Stimulated activated memory B cell treated with anti-CD40 and anti-IgM and Interleukin-4, amounts not matched to agents 10 μg/mL and 1 μg/mL and 100 μg/mL, for 72 hours (primary cell): ENCODE data around the gene RNU6-8.

Experiments
- ATAC-seq: fragments of 150-1000 bp; cut with Tn5 transposase; 2 replicates; pipeline ENCODE4 v1.10.0; 2021
- H3K27ac Mint-ChIP-seq: one replicate; pipeline ENCODE4 v1.8.0; 2022; ENCODE audit warnings: mild to moderate bottlenecking, mixed read lengths
- H3K27me3 Mint-ChIP-seq: one replicate; pipeline ENCODE4 v1.8.0; 2022; ENCODE audit warnings: mixed read lengths
- H3K36me3 Mint-ChIP-seq: one replicate; pipeline ENCODE4 v1.8.0; 2022; ENCODE audit warnings: mixed read lengths
- H3K4me1 Mint-ChIP-seq: one replicate; pipeline ENCODE4 v1.8.0; 2022; ENCODE audit warnings: mixed read lengths
- H3K4me3 Mint-ChIP-seq: one replicate; pipeline ENCODE4 v1.8.0; 2022; ENCODE audit warnings: mild to moderate bottlenecking, moderate library complexity, mixed read lengths
- H3K9me3 Mint-ChIP-seq: one replicate; pipeline ENCODE4 v1.8.0; 2022; ENCODE audit warnings: mixed read lengths

Gene RNU6-8

DNA sequence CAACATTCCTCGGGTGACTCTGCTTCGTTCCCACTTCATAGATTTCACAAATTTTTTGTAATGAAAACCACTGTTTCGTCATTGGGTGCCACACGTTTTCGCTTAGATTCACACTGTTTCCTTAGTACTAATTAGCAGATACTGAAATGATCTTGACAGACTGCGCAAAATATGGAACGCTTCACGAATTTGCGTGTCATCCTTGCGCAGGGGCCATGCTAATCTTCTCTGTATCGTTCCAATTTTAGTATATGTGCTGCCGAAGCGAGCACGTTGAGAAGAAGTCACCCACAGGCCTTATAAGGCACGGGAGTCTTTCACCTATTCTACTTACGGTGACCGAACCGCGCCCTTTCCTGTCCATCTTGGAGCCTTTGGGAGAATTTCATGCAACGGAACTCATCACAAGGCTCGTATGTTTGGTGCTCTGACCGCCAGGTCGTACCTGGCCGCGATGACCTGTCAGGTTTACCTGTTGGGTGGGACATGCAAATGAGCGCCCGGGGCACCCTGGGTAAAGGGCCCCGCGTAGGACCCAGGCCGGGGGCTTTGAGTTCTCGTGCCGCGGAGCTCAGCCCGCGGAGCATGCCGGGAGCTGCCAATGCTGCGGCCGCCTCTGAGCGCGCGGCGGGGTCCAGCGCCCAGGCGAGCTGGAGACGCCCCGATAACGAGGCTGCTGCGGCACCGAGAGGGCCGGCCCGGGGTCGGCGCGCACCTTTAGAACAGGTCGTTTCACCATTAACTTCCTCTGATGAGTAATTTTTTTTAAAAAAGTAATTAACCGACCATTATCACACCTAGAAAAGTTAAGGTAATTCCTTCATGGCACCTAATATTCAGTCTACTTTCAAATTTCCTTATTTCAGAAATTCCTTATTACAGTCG is at the start of gene RNU6-8:
RNU6-8 (minus strand) TSS at position 272 of the 885 bp plus-strand sequence.
- ATAC-seq: peak; percentile 88
- H3K27ac Mint-ChIP-seq: peak within 1 kb of the TSS; percentile 100
- no peaks in the 10 kb centered on the region for H3K36me3 Mint-ChIP-seq
- peaks cover 50% of the 10 kb centered on the region for H3K4me1 Mint-ChIP-seq
- H3K4me3 Mint-ChIP-seq: peak within 1 kb of the TSS; percentile 88
- no peaks in the 10 kb centered on the region for H3K9me3 Mint-ChIP-seq
- no peaks in the 10 kb centered on the region for H3K27me3 Mint-ChIP-seq

DNA sequence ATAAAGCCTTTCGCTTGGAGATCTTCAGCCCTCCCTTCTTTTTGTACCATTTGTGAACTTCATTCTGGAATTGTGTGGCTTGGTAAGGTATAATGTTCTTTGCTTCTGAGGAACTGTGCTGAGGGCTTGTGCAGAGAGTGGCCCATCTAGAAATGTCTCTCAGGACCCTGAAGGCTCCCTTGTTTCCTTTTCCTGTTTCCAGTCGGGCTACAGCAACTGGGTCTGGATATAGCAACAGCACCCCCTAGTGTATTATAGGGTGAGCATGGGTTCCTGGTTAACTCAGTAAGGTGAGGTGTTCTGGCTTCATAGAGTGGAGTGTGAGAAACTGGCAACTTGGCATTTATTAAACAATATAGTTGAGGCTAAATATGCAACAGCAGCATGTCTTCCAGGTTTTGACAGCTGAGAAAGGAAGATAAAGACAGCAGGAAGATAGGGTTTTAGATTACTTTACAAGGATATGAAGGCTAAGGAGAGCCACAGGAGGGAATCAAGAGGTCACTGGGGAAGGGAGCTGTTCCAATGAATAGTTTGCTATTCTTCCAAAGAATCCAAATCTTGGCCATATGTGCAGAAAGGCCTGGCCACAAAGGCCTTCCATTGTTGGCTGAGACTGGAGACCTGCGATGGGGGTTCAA is 49.1 kb upstream of the RNU6-8 start:
- Mint-ChIP-seq H3K36me3 (no peaks in the 10 kb centered on the region), H3K4me3 (no peak overlapping the region), H3K27me3 (no peaks in the 10 kb centered on the region), H3K9me3 (no peaks in the 10 kb centered on the region), H3K4me1 (no peaks in the 10 kb centered on the region), H3K27ac (no peak overlapping the region)
- peak; percentile 86 for ATAC-seq

DNA sequence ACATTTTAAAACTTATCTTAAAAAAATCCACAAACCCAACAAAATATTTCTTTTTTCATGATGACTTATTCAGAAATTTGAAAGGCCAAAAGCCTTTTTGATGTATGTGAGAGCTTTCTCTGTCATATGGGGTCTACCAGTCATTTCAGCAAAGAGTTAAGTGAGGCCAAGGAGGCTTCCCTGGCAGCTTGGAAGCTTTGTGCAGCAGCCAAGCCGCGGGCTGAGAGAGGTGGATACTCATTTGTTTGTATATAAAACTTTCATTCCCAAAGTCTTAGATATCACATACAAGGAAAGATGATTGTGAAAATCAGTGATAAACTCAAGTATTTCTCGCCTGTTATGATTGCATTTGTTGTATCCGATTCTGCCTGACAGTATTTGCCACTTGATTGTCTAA is 48.5 kb upstream of the RNU6-8 start:
- no peaks in the 10 kb centered on the region for H3K27me3 Mint-ChIP-seq
- H3K4me1 Mint-ChIP-seq: no peaks in the 10 kb centered on the region
- no peak for ATAC-seq
- no peaks in the 10 kb centered on the region for H3K36me3 Mint-ChIP-seq
- no peak overlapping the region for H3K4me3 Mint-ChIP-seq
- H3K27ac Mint-ChIP-seq: no peak overlapping the region
- H3K9me3 Mint-ChIP-seq: no peaks in the 10 kb centered on the region

DNA sequence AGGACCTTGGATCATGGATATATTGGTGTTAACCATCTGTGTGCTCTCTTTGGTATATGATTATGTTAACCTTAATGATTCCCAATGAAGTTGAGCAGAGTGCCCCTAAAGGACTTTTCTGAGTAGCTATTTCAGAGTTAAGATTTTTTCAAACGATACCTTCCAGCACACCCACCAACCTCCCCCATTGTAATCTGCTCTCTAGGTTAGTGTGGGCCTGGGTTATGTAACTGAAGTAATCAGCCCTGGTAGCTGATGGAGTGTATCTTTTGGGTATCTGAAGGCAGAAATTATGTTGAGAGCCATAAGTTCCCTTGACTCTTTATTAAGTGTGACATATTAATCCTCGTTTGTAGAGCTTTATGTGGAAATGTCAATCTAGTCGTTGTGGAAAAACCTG is 47.6 kb upstream of the RNU6-8 start:
- Mint-ChIP-seq H3K27me3 (no peaks in the 10 kb centered on the region), H3K36me3 (no peaks in the 10 kb centered on the region), H3K9me3 (no peaks in the 10 kb centered on the region), H3K4me3 (no peak overlapping the region), H3K4me1 (no peaks in the 10 kb centered on the region), H3K27ac (no peak overlapping the region)
- ATAC-seq: no peak

DNA sequence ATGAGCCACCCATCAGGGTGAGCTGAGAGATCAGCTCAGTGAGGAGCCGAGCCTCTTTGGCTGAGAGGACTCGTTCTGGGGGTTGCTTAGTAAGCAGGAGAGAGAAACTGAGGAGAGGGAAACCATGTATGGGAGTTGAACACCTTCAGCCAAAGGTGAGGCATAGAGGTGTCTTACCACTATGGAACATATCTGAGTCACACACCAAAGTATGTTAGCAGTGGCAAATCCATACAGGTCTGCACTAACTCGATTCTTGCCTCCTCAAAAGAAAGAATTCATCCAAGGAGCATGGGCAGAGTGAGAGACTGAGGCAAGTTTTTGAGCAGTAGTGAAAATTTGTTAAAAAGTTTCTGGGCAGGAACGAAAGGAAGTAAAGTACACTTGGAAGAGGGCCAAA is 46.7 kb upstream of the RNU6-8 start:
- Mint-ChIP-seq H3K36me3 (no peaks in the 10 kb centered on the region), H3K9me3 (no peaks in the 10 kb centered on the region), H3K27me3 (no peaks in the 10 kb centered on the region), H3K4me1 (no peaks in the 10 kb centered on the region), H3K4me3 (no peak overlapping the region), H3K27ac (no peak overlapping the region)
- no peak for ATAC-seq

DNA sequence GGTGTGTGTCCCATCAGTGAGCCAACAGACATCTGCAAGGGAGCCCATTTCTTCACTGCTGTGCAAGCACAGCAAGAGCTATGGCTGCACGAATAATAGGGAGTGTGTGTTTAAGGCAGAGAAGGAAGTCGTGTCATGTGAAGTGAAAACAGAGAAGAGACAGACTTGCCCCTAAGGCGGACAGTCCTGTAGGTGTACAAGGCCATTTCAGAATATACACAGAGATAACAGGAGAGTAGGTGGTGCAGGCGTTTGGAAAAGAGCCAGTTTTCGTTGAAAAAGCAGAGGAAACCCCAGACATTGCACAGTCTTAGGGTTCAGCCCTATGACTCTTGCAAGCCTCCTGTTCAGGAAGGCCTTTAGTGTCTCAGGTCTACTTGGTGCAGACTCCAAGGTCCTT is 46.3 kb upstream of the RNU6-8 start:
- H3K4me3 Mint-ChIP-seq: no peak overlapping the region

DNA sequence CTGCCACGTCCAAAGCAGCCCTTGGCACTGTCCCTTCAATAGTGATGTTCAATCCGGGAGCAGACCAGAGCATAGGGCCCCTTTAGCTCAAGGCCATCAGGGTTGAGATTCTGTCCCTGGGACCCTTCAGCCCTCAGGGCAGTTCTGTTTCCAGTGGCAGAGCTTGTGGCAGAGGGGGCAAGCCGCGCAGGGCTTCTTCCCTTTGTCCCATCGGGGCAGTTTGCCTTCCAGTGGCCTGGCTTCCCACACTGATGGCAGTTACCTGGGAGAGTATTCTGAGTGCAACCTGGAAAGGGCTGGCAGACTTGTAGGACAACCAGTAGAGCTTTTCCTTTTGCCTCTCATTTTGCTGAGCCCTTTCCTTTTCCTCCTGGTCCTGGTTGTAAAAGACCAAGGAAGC is 43.7 kb upstream of the RNU6-8 start:
- Mint-ChIP-seq H3K4me3 (no peak overlapping the region), H3K36me3 (no peaks in the 10 kb centered on the region), H3K9me3 (no peaks in the 10 kb centered on the region), H3K27me3 (no peaks in the 10 kb centered on the region), H3K4me1 (no peaks in the 10 kb centered on the region), H3K27ac (no peak overlapping the region)
- no peak for ATAC-seq

More for the DNA sequence above, 46.3 kb upstream of the RNU6-8 start:
- Mint-ChIP-seq H3K9me3 (no peaks in the 10 kb centered on the region), H3K4me1 (no peaks in the 10 kb centered on the region), H3K27me3 (no peaks in the 10 kb centered on the region), H3K36me3 (no peaks in the 10 kb centered on the region), H3K27ac (no peak overlapping the region)
- ATAC-seq: no peak

DNA sequence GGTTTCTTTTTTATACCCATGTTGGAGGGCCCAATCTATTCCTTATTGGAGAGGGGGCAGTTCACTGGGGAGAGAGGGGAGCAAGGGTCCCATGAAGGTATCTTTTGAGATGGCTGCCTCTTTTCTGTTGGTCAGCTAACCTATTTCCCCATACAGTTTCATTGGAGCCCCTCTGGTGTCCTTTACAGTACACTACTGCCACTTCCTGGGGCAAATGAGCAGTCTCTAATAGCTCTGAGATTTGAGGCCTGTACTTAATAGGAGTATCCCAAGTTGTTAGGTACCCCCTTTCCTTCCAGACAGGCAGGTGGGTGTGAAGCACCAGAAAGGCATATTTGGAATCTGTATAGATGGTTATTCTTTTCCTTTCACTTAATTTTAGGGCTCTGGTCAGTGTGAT is 41.3 kb upstream of the RNU6-8 start:
- Mint-ChIP-seq H3K4me3 (no peak overlapping the region), H3K4me1 (no peaks in the 10 kb centered on the region), H3K36me3 (peaks cover under 1% of the 10 kb centered on the region), H3K27me3 (no peaks in the 10 kb centered on the region), H3K9me3 (no peaks in the 10 kb centered on the region), H3K27ac (no peak overlapping the region)
- ATAC-seq: no peak

DNA sequence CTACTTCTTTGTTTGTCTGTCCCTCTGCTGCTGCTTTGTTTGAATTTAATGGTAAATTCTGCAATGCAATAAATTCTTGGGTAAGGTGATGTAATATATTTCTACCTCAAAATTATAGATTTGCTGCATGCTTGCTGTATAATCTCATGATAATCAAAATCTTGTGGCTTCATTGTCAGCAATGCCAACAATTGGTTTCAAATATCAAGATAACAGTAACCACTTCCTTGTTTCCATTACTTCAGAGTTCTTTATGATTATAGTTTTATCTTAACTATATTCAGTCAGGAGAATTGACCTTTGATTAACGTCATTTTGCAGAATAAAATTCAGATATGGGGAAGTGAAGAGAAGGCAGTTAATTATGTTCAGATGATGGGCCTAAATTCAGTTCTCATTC is 30.2 kb upstream of the RNU6-8 start:
- H3K4me3 Mint-ChIP-seq: no peak overlapping the region
- ATAC-seq: no peak

DNA sequence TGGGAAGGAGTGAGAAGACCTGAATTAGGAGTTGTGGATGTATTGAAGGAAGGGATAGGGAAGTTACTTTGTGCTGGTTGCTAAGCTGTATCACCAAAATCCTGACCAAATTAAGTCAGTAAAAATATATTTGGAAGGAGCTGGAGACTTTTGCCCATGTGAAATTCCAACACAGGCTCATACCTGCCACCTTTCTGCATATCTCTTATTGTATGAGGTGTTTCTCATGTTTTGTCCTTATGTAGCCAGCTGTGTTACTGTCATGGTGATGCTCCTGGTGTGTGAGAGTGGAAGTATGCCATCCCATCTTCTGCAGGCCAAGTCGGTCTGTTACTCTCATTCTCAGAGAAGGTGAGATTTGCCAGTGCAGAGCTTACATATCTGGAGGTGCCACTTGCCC is 29.4 kb upstream of the RNU6-8 start:
- Mint-ChIP-seq H3K36me3 (peaks cover 2% of the 10 kb centered on the region), H3K9me3 (no peaks in the 10 kb centered on the region), H3K27me3 (no peaks in the 10 kb centered on the region), H3K4me3 (no peak overlapping the region), H3K27ac (no peak overlapping the region), H3K4me1 (no peaks in the 10 kb centered on the region)
- no peak for ATAC-seq

More for the DNA sequence above, 30.2 kb upstream of the RNU6-8 start:
- H3K27me3 Mint-ChIP-seq: no peaks in the 10 kb centered on the region
- no peaks in the 10 kb centered on the region for H3K9me3 Mint-ChIP-seq
- H3K27ac Mint-ChIP-seq: no peak overlapping the region
- H3K36me3 Mint-ChIP-seq: peaks cover 4% of the 10 kb centered on the region
- H3K4me1 Mint-ChIP-seq: no peaks in the 10 kb centered on the region

DNA sequence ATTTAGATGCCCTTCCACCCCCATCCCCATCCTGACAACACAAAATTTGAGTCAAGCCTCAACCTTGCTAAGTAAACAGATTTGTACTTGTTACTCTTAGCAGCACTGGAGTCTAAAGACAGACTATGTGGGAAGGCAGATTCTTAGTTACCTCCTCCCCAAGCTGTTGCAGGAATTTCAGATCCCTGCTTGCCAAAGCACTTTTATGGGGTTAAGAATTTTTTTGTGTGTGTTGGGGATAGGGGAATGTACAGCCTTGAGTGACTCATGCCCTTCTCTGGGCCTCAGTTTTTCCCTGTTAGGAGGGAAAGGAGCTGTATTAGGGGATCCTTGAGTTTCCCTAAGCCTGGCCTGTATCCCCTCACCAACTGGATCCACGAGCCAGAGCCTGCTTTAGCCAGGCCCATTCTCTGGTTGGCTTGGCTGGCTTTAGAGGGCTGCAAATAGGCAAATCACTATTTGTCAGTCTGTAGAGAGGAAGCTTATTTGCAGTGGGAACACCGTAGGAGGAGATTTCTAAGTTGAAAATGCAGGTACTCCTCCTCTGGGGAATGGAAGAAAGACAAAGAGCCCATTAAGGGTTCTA is 27.7 kb upstream of the RNU6-8 start:
- no peaks in the 10 kb centered on the region for H3K27me3 Mint-ChIP-seq
- ATAC-seq: no peak
- H3K27ac Mint-ChIP-seq: no peak overlapping the region
- no peak overlapping the region for H3K4me3 Mint-ChIP-seq
- no peaks in the 10 kb centered on the region for H3K9me3 Mint-ChIP-seq
- no peaks in the 10 kb centered on the region for H3K36me3 Mint-ChIP-seq
- H3K4me1 Mint-ChIP-seq: no peaks in the 10 kb centered on the region

DNA sequence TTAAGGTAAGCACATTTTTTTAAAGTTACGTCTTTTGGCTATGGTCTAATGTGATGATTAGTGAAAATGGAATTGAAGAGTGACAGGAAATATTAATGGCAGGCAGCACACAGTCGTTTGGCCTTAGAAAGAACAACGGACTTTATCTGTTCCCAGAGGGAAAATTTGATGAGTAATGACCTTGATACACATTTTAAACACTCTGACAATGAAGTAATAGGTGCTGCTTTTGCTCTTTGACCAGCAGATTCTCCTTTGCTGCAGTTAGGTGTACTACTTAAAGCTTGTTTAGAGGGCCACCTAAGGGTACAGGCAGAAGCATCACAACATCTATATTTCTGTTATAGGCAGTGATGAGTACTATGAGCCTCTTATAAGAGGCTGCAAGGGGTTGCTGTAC is 27.1 kb upstream of the RNU6-8 start:
- no peak for ATAC-seq
- no peaks in the 10 kb centered on the region for H3K9me3 Mint-ChIP-seq
- no peaks in the 10 kb centered on the region for H3K36me3 Mint-ChIP-seq
- no peak overlapping the region for H3K27ac Mint-ChIP-seq
- no peak overlapping the region for H3K4me3 Mint-ChIP-seq
- H3K27me3 Mint-ChIP-seq: no peaks in the 10 kb centered on the region
- H3K4me1 Mint-ChIP-seq: peaks cover 3% of the 10 kb centered on the region

DNA sequence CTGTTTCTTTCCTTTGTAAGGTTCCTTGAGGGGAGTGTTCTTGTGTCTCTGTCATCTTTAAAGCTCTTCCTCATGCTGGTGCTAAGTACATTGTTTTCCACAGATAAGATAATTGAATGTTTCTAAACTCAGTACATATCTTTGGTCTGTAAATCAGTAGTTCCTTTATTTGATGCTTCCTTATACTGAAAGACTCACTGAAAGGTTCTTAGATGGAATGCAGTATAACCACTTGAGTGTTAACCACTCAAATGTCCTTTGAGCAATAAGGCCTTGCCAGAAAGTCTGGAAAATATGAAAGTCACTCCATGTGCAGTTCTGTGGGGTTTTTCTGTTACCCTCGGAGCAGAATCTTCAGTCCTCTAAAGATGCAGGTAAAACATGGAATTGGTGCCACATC is 23.0 kb upstream of the RNU6-8 start:
- H3K36me3 Mint-ChIP-seq: no peaks in the 10 kb centered on the region
- H3K27me3 Mint-ChIP-seq: no peaks in the 10 kb centered on the region
- peaks cover 7% of the 10 kb centered on the region for H3K4me1 Mint-ChIP-seq
- no peaks in the 10 kb centered on the region for H3K9me3 Mint-ChIP-seq
- H3K27ac Mint-ChIP-seq: peak overlapping the region; percentile 1
- no peak overlapping the region for H3K4me3 Mint-ChIP-seq
- no peak for ATAC-seq

DNA sequence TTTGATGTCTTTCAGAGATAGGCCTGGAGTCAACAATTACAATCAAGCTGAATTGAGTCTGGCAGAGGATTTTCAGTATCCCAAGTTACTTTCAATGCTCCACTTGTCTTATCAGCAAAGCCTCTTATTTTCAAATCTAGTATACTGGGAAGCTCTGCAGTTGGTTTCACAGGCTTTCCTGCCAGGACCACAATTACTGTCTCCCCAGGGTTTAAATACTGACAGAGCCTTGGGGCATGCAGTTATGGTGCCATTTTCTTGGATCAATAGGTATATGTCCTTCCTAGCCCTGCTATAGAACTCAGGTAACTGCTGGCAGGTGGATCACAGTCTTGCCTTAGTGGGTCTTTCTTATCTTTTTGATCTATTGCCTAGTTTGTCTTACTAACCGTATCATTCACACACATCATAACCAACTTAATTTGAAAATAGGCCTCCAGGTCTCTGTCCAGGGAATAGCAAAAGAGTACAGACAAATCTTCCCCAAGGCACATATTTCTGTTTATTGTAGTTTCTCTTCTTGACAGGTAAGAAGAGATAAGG is 22.4 kb upstream of the RNU6-8 start:
- Mint-ChIP-seq H3K36me3 (no peaks in the 10 kb centered on the region), H3K9me3 (no peaks in the 10 kb centered on the region), H3K27ac (peak overlapping the region; percentile 1), H3K27me3 (no peaks in the 10 kb centered on the region), H3K4me1 (peaks cover 7% of the 10 kb centered on the region), H3K4me3 (no peak overlapping the region)
- no peak for ATAC-seq

DNA sequence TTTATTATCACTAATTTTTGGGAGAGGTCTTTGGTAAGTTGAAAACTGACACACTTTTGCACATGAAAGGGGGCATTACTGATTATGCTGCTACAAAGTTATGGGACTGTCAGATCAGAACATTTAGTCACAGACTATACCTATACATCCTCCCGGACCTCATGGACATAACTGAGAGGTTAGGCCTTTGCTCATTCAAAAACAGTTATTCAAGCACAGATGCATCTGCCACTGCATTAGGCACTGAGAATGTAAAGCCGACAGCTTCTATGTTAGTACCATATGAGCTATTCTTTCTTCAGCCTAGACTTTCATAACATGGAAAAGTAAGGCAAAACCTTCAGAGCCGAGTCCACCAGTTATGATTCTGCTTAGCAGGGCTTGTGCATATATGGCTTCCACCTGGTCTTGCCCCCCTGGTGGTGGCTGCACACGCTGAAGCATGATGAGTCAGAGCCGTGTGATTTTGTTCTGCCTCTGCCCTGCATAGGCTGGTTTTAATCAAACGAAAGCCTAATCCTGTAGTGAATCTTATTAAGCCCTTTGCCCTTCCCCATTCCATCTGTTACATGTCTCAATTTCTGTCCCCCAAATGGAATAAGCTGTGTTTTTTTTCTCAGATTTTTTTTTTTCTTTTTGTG is 21.8 kb upstream of the RNU6-8 start:
- H3K36me3 Mint-ChIP-seq: no peaks in the 10 kb centered on the region
- ATAC-seq: peak; percentile 83
- no peaks in the 10 kb centered on the region for H3K27me3 Mint-ChIP-seq
- H3K4me3 Mint-ChIP-seq: no peak overlapping the region
- peak overlapping the region; percentile 1 for H3K27ac Mint-ChIP-seq
- H3K4me1 Mint-ChIP-seq: peaks cover 7% of the 10 kb centered on the region
- no peaks in the 10 kb centered on the region for H3K9me3 Mint-ChIP-seq
